Stimulated activated CD4-positive, alpha-beta T cell treated with anti-CD3 and anti-CD28 coated beads, Interleukin-12 subunit alpha, Interleukin-12 subunit beta, amount 100 ng/mL, for 48 hours (primary cell): Measurements from ENCODE around the gene CD109.
A peak's percentile ranks its signal among the peaks of the same experiment; 100 is the strongest.
"Not testable (repeated sequence)": the region's sequence is repeated elsewhere in the genome, so short reads cannot be mapped to it uniquely, and the experiment has no call there.

Source experiments
- DNase-seq, 3 donors: peaks; one replicate each; pipeline ENCODE4 v3.0.0-alpha.2; 2020; ENCODE audit warnings: low read depth in 2 of 3, low spot score in 1 of 3

Gene CD109

GRCh38 chr6:73695619-73696421, at the start of gene CD109:
TSS of gene CD109 (plus strand) at chr6:73696203. CDS start at chr6:73696216, 13 bp downstream.
- DNase-seq = peak; percentile 58 to 64 (median 63)

GRCh38 chr6:73648166-73648565, 47.8 kb upstream of the CD109 start:
- DNase-seq = no peak

GRCh38 chr6:73649783-73650182, 46.2 kb upstream of the CD109 start:
- DNase-seq = no peak

- DNase-seq = peak; percentile 41 to 58 (median 48)
These were observed 43.1 kb upstream of the CD109 start for GRCh38 chr6:73652637-73653570.

GRCh38 chr6:73653571-73654424, 42.2 kb upstream of the CD109 start, which contains the start of gene SLC17A5:
TSS of gene SLC17A5 (minus strand) at chr6:73653992. CDS start at chr6:73653886, 106 bp downstream.
- peak; percentile 78 to 89 (median 83) for DNase-seq

GRCh38 chr6:73655341-73655917, 40.6 kb upstream of the CD109 start:
- DNase-seq = no peak

DNA sequence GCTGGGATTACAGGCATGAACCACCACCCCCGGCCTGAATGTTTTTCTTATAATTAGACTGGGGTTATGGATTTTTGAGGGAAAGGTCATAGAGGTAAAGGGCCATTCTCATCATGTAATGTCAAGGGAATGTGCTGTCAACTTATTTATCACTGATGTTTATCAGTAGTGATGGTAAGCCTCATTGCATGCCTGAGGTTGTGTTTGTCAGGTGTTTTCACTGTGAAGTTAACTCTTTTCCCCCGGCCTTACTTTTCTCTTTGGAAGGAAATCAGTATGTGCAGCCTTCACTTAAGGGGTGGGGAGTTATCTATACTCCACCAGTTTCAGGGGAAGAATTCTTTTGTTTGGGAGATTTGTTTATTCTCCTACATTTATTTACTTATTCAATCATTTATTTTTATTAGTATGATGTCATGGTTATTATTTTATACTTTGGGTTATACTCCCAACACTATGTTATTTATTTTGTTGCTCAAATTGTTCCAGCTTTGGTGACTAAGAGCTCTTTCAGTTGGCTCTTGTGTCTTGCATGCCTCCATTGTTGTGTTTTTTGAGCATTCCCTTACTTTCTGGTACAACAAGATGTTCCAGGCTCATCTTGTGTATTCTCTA, 39.4 kb upstream of the CD109 start:
- DNase-seq = no peak

DNA sequence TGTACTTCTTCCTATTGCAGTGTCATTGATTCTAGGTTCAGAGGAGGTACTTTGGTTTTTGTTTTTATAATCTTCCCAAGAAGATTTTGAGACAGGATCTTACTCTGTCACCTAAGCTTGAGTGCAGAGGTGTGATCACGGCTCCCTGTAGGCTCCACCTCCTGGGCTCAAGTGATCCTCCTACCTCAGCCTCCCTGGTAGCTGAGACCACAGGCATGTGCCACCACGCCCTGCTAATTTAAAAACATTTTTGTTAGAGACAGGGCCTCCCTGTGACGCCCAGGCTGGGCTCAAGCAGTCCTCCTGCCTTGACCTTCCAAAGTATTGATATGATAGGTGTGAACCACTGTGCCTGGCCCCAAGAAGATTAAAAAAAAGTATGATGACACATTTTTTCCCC, 38.8 kb upstream of the CD109 start:
- no peak for DNase-seq

GRCh38 chr6:73664701-73665100, 31.3 kb upstream of the CD109 start:
- DNase-seq = no peak

- DNase-seq = no peak
These were observed 30.2 kb upstream of the CD109 start for GRCh38 chr6:73665686-73666319.

DNA sequence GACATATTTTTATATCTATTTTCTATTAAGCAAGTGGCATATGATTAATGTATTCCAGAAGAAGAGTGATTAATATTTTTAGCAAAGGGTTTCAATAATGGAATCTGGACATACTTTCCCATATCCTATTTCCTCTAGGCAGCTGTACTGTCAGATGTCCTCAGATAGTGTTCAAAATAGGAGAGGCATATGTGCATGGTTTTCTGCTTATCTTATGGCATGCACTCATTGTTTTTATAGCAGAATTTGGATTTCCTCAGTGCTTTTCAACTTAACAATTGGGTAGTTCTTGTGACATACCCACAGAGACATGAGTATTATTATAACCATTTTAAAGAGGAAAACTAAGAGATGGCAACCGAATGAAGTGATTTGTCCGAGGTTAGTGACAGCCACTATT, 29.6 kb upstream of the CD109 start:
- no peak for DNase-seq

GRCh38 chr6:73667798-73668197, 28.2 kb upstream of the CD109 start:
- no peak for DNase-seq

GRCh38 chr6:73669005-73669404, 27.0 kb upstream of the CD109 start:
- no peak for DNase-seq

GRCh38 chr6:73671911-73672685, 23.9 kb upstream of the CD109 start:
- DNase-seq = no peak

- peak; percentile 37 to 90 (median 64) for DNase-seq
These were observed 20.4 kb upstream of the CD109 start for GRCh38 chr6:73675466-73676098.

DNA sequence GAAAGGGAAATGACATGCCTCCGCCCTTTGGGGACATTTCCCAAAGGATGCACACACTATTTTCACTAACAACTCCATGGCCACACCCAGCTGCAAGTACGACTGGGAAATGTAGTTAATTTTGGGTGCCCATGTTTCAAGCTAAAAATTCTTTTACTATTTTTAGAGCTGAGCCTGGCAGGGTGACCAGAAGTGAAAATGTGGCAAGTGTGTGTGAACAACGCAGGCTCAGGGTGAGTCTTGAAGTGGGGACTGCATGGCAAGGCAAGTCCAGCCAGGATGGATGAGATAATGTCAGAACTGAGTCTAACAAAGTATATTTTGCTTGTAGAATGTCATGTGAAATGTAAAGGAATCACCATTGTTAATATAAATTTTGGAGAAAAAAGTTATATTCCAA, 17.0 kb upstream of the CD109 start:
- DNase-seq = no peak

DNA sequence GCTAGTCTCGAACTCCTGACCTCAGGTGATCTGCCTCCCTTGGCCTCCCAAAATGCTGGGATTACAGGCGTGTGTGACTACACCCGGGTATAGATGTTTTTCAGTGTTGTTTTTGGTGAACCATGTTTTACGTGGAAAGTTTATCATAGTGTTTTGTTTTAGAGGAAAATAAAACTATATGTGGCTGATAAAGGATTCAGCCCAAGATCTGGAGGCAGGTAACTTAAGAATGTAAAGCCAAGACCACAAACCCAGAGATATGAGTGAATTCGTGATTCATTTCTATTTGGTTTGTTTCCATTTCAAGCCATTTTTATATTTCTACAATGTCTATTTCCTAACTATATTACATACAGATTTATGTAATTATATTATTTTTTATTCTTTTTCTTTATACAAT, 16.2 kb upstream of the CD109 start:
- DNase-seq = not testable (repeated sequence)

GRCh38 chr6:73680289-73680918, 15.6 kb upstream of the CD109 start:
- DNase-seq = no peak
